ENCODE measurements around the gene MYCBP. TPM values are rescaled to one million over a fixed set of nuclear protein-coding genes. Genes with fewer than 3 reads are reported as not detected.

Gene MYCBP
- total and polyA plus RNA-seq, 2 of the 13 experiments (the other 11 are each of a cell fraction or from before 2014, with no cell fraction given), result 11.4 to 30.4 TPM

DNA sequence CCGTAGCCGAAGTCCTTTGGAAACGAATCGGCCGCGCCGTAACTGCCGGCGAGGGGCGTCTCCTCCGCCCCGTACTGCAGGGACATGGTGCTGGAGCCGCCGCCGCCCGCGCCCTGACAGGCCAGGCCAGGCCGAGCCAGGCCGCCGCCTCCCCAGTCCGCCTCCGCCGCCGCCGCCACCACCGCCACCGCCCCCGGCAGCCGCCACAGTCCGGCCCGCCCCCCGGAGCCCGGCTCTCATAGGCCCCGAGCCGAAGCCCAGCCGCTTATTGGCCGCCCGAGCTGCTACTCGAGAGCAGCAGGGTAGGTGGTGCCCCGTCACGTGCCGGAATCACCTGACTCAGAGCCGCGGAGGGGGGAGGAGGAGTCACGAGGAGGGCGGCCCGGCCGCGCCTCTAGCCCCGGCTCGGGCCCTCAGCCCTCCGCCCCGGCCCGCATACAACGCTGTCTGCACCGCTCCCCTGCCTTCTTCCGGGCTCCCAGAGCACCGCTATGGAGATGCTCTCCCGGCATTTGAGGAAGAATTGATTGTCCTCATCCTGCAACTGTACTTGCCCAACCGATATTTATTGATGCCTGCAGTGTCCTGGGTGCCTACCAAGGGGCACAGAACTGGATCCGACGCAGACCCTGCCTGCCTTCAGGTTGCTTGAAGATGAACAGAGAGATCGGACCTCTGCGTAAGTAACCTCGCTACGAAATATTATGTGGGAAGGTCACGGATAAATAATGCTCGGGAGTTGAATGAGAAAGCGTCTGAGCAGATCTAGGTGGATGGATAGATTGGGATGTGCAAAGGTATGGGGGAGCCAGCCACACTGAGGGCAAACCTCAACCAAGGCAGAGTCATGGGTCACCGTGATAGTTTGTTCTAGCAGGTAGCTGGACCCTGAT lies 13.3 kb downstream of the MYCBP start, which contains the start of gene RRAGC (continued):
- TF ChIP-seq, protein P1, sequence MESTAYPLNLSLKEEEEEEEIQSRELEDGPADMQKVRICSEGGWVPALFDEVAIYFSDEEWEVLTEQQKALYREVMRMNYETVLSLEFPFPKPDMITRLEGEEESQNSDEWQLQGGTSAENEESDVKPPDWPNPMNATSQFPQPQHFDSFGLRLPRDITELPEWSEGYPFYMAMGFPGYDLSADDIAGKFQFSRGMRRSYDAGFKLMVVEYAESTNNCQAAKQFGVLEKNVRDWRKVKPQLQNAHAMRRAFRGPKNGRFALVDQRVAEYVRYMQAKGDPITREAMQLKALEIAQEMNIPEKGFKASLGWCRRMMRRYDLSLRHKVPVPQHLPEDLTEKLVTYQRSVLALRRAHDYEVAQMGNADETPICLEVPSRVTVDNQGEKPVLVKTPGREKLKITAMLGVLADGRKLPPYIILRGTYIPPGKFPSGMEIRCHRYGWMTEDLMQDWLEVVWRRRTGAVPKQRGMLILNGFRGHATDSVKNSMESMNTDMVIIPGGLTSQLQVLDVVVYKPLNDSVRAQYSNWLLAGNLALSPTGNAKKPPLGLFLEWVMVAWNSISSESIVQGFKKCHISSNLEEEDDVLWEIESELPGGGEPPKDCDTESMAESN (CRISPR knock-in tag; conservative IDR thresholded peaks at IDR 0.05), result peak; percentile 49; the same call in 1 of the 2 replicates
- TF ChIP-seq, protein P2, sequence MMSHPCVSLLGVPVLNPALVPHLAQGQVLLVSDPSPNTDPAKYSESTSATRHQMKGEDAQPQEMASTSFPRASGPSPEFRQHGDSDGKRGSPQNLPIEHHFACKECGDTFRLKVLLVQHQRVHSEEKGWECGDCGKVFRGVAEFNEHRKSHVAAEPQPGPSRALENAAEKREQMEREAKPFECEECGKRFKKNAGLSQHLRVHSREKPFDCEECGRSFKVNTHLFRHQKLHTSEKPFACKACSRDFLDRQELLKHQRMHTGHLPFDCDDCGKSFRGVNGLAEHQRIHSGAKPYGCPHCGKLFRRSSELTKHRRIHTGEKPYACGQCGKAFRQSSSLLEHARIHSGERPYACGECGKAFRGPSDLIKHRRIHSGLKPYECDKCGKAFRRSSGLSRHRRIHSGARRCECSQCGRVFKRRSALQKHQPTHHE (CRISPR knock-in tag; IDR thresholded peaks at IDR 0.05; ENCODE audit: borderline replicate concordance), result no peak
- no peak for TF ChIP-seq ZNF224 (CRISPR knock-in tag; IDR thresholded peaks at IDR 0.05)
- TF ChIP-seq ZFY (CRISPR knock-in tag; IDR thresholded peaks at IDR 0.05), result peak; percentile 74
- no peak for TF ChIP-seq ZNF205 (CRISPR knock-in tag; IDR thresholded peaks at IDR 0.05)
- peak; percentile 80 for TF ChIP-seq THAP11 (CRISPR knock-in tag; IDR thresholded peaks at IDR 0.05)
- TF ChIP-seq RBM22 (optimal IDR thresholded peaks at IDR 0.05; ENCODE audit: low read length), result no peak
- no peak for TF ChIP-seq SIX1 (CRISPR knock-in tag; IDR thresholded peaks at IDR 0.05; ENCODE audit: borderline replicate concordance)
- TF ChIP-seq, protein P3, sequence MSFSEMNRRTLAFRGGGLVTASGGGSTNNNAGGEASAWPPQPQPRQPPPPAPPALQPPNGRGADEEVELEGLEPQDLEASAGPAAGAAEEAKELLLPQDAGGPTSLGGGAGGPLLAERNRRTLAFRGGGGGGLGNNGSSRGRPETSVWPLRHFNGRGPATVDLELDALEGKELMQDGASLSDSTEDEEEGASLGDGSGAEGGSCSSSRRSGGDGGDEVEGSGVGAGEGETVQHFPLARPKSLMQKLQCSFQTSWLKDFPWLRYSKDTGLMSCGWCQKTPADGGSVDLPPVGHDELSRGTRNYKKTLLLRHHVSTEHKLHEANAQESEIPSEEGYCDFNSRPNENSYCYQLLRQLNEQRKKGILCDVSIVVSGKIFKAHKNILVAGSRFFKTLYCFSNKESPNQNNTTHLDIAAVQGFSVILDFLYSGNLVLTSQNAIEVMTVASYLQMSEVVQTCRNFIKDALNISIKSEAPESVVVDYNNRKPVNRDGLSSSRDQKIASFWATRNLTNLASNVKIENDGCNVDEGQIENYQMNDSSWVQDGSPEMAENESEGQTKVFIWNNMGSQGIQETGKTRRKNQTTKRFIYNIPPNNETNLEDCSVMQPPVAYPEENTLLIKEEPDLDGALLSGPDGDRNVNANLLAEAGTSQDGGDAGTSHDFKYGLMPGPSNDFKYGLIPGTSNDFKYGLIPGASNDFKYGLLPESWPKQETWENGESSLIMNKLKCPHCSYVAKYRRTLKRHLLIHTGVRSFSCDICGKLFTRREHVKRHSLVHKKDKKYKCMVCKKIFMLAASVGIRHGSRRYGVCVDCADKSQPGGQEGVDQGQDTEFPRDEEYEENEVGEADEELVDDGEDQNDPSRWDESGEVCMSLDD (CRISPR knock-in tag; IDR thresholded peaks at IDR 0.05; ENCODE audit: borderline replicate concordance), result no peak
- no peak for TF ChIP-seq ZNF879 (CRISPR knock-in tag; IDR thresholded peaks at IDR 0.05)
- TF ChIP-seq TEAD3 (CRISPR knock-in tag; optimal IDR thresholded peaks at IDR 0.05; ENCODE audit: borderline replicate concordance), result no peak
- TF ChIP-seq KAT7 (CRISPR knock-in tag; IDR thresholded peaks at IDR 0.05; ENCODE audit: borderline replicate concordance), result peak; percentile 12; the same call in 1 of the 2 replicates
- no peak for TF ChIP-seq CEBPG (CRISPR knock-in tag; IDR thresholded peaks at IDR 0.05)
- no peak for TF ChIP-seq SOX6 (IDR thresholded peaks at IDR 0.05)
- TF ChIP-seq SOX6 (CRISPR knock-in tag; IDR thresholded peaks at IDR 0.05), result peak; percentile 62
- TF ChIP-seq ATRX (CRISPR knock-in tag; IDR thresholded peaks at IDR 0.05; ENCODE audit: borderline replicate concordance), result no peak
- TF ChIP-seq, protein P4, sequence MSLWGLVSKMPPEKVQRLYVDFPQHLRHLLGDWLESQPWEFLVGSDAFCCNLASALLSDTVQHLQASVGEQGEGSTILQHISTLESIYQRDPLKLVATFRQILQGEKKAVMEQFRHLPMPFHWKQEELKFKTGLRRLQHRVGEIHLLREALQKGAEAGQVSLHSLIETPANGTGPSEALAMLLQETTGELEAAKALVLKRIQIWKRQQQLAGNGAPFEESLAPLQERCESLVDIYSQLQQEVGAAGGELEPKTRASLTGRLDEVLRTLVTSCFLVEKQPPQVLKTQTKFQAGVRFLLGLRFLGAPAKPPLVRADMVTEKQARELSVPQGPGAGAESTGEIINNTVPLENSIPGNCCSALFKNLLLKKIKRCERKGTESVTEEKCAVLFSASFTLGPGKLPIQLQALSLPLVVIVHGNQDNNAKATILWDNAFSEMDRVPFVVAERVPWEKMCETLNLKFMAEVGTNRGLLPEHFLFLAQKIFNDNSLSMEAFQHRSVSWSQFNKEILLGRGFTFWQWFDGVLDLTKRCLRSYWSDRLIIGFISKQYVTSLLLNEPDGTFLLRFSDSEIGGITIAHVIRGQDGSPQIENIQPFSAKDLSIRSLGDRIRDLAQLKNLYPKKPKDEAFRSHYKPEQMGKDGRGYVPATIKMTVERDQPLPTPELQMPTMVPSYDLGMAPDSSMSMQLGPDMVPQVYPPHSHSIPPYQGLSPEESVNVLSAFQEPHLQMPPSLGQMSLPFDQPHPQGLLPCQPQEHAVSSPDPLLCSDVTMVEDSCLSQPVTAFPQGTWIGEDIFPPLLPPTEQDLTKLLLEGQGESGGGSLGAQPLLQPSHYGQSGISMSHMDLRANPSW (CRISPR knock-in tag; IDR thresholded peaks at IDR 0.05; ENCODE audit: borderline replicate concordance), result no peak
- TF ChIP-seq, protein P5, sequence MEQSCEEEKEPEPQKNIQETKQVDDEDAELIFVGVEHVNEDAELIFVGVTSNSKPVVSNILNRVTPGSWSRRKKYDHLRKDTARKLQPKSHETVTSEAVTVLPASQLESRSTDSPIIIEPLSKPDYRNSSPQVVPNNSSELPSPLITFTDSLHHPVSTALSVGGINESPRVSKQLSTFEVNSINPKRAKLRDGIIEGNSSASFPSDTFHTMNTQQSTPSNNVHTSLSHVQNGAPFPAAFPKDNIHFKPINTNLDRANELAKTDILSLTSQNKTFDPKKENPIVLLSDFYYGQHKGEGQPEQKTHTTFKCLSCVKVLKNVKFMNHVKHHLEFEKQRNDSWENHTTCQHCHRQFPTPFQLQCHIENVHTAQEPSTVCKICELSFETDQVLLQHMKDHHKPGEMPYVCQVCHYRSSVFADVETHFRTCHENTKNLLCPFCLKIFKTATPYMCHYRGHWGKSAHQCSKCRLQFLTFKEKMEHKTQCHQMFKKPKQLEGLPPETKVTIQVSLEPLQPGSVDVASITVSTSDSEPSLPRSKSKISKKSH (CRISPR knock-in tag; IDR thresholded peaks at IDR 0.05; ENCODE audit: borderline replicate concordance), result 0 out of 2 replicates have a peak, but pooled peaks have one; percentile 67
- TF ChIP-seq TBX3 (IDR thresholded peaks at IDR 0.05; ENCODE audit: borderline replicate concordance), result peak; percentile 73; the same call in 1 of the 2 replicates

Data from HepG2 (cell line).